Bronchial epithelial cell (primary cell): ENCODE measurements around the gene ASB15. TPM values are rescaled to one million over a fixed set of nuclear protein-coding genes. Genes with fewer than 3 reads are reported as not detected.
A peak's percentile ranks its signal among the peaks of the same experiment; 100 is the strongest.

ENCODE experiments used
- DNase-seq: peaks from one replicate; pipeline ENCODE4 v3.0.0-alpha.2; 2010; ENCODE audit warnings: low read depth
- FAIRE-seq: peaks from 2 replicates; lab custom pipeline; 2011; peaks lifted over from hg19 to GRCh38; lab: Jason Lieb, UNC
- H3K27me3 ChIP-seq: 2 replicates; pipeline ENCODE4 v1.5.1; 2011; ENCODE audit warnings: low read length; ENCODE audit not compliant: control insufficient read depth, insufficient read depth
- H3K36me3 ChIP-seq: 2 replicates; pipeline ENCODE4 v1.5.1; 2011; ENCODE audit warnings: low read length; ENCODE audit not compliant: control insufficient read depth, insufficient read depth
- H3K4me3 ChIP-seq: 2 replicates; pipeline ENCODE4 v1.5.1; 2011; ENCODE audit warnings: mild to moderate bottlenecking, low read depth, low read length, control low read depth
- total RNA-seq: library from RNA; depleted of rRNA; stranded (reverse); fragments of >200 nt; gene quantifications from 2 replicates; pipeline ENCODE4 v1.2.1, GENCODE V29; 2014
- TF ChIP-seq, protein P1 (sequence below): IDR thresholded peaks from 2 replicates; pipeline ENCODE4 v1.5.1; 2011; ENCODE audit warnings: mild to moderate bottlenecking, moderate library complexity, low read length, control low read depth, inconsistent platforms; ENCODE audit not compliant: insufficient read depth, severe bottlenecking

Gene ASB15
- total RNA-seq, 1 donor from 2014 or later: not detected

DNA sequence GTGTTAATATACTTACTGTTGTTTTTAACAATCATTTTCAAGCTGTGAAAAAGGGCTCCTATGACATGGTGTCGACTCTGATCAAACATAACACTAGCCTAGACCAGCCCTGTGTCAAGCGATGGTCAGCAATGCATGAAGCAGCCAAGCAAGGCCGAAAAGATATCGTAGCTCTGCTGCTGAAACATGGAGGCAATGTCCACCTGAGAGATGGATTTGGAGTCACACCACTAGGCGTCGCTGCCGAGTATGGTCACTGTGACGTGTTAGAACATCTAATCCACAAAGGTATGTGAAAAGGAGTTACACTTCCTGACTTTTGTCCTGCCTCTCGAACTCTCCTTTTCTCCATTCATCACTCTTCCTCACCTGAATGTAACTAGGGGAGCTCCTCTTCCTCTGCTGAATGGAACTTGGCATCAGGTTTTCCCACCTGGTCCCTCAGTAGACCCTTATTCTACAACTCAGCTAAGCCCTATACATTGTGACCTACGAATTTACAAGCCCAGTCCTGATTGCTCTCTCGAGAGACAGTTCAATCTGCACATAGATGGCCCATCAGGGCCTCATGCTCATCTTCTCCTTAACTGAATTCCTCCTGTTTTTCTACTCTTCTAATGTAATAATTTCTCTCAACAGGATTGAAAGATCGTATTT, 23.0 kb downstream of the ASB15 start:
- TF ChIP-seq, protein P1, sequence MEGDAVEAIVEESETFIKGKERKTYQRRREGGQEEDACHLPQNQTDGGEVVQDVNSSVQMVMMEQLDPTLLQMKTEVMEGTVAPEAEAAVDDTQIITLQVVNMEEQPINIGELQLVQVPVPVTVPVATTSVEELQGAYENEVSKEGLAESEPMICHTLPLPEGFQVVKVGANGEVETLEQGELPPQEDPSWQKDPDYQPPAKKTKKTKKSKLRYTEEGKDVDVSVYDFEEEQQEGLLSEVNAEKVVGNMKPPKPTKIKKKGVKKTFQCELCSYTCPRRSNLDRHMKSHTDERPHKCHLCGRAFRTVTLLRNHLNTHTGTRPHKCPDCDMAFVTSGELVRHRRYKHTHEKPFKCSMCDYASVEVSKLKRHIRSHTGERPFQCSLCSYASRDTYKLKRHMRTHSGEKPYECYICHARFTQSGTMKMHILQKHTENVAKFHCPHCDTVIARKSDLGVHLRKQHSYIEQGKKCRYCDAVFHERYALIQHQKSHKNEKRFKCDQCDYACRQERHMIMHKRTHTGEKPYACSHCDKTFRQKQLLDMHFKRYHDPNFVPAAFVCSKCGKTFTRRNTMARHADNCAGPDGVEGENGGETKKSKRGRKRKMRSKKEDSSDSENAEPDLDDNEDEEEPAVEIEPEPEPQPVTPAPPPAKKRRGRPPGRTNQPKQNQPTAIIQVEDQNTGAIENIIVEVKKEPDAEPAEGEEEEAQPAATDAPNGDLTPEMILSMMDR: peak; percentile 65
- DNase-seq: peak; percentile 41
- Histone ChIP-seq H3K27me3 (no peaks in the 10 kb centered on the region), H3K36me3 (no peaks in the 10 kb centered on the region), H3K4me3 (no peak overlapping the region)
- peak; percentile 13 for FAIRE-seq

DNA sequence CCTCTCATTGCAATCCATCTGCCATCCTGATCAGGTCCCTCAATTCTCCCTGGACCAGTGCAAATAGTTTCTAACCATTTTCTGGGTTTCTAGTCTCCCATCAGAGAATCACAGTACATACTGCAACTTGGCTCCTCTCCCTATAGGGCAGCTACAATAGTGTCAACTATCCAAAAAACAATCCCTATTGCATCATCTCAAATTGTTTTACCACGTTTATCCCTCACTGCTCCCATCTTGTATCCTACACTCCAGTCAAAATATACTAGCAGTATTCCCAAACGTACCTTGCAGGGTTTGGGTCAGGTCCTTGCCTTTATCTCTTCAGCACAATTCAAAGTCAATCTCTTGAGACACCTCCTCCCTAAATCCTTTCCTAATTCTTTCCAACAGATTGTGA, 23.6 kb downstream of the ASB15 start:
- no peak overlapping the region for H3K4me3 ChIP-seq
- no peaks in the 10 kb centered on the region for H3K36me3 ChIP-seq
- TF ChIP-seq, protein P1: no peak
- no peaks in the 10 kb centered on the region for H3K27me3 ChIP-seq
- FAIRE-seq: no peak
- no peak for DNase-seq

DNA sequence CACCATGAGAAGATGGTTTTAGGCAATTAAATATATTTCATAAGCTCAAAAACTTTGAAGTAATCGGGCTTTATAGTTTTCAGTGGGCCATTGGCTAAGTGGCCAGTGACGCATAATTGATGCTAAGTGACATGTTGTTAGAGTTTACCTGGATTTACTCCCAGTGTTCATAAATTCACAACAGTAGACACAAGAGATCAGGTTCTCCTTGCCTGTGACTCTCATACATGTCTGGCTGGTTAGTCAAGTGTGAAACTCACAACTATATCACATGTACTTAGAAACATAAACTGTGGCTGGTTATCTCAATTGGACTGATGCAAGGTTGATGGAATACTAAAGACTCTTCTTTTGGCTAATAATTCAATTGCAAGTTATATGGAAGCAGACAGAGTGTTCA, 26.2 kb downstream of the ASB15 start:
- TF ChIP-seq, protein P1: no peak
- no peaks in the 10 kb centered on the region for H3K27me3 ChIP-seq
- H3K36me3 ChIP-seq: no peaks in the 10 kb centered on the region
- FAIRE-seq: no peak
- no peak overlapping the region for H3K4me3 ChIP-seq
- no peak for DNase-seq

DNA sequence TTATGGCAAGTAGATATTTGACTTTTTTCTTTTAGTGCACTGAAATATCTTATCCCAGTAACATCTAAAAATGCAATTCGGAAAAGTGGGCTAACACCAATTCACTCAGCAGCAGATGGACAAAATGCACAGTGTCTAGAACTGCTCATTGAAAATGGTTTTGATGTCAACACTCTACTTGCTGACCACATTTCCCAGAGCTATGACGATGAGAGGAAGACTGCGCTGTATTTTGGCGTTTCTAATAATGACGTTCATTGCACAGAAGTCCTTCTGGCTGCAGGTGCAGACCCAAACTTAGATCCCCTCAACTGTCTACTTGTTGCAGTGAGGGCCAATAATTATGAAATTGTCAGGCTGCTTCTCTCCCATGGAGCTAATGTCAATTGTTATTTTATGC, 27.2 kb downstream of the ASB15 start:
- peak; percentile 60 for FAIRE-seq
- TF ChIP-seq, protein P1: no peak
- Histone ChIP-seq H3K27me3 (no peaks in the 10 kb centered on the region), H3K4me3 (no peak overlapping the region), H3K36me3 (no peaks in the 10 kb centered on the region)
- no peak for DNase-seq

DNA sequence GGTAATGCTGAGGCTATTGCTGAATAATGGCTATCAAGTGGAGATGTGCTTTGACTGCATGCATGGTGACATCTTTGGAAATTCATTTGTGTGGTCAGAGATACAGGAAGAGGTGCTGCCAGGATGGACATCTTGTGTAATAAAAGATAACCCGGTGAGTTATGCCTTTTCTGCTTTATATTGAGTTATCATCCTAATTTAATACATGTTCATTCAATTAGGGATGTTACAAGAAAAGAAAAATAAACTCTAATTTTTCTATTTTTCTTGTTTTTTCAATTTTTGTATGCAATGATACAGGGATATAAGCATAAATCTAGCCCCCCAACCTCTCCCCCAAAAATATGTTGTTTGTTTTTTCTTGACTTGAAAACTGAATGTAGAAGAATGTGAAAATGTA, 27.7 kb downstream of the ASB15 start:
- Histone ChIP-seq H3K36me3 (no peaks in the 10 kb centered on the region), H3K4me3 (no peak overlapping the region), H3K27me3 (no peaks in the 10 kb centered on the region)
- FAIRE-seq (no peak), DNase-seq (no peak)
- TF ChIP-seq, protein P1: no peak

DNA sequence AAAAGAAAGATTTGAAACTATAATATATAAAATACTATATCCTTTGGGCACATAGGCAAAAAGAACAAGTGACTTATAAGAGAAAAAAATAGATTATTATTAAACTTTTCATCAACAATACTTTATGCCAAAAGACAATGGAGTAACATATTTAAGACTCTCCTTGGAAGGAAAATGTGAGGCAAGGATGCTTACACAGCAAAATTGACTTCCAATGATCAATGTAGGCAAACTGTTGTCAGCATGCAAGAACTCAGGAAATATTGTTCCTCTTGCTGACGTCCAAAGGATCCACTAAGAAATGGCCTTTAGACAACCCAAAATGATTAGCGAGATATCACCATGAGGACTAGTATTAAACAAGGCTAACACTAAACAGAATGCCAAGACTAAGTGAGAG, 31.2 kb downstream of the ASB15 start:
- H3K4me3 ChIP-seq: no peak overlapping the region
- DNase-seq (no peak), FAIRE-seq (no peak)
- H3K27me3 ChIP-seq: no peaks in the 10 kb centered on the region
- H3K36me3 ChIP-seq: no peaks in the 10 kb centered on the region
- TF ChIP-seq, protein P1: no peak
